ENCODE measurements around the gene SPSB1.

DNA sequence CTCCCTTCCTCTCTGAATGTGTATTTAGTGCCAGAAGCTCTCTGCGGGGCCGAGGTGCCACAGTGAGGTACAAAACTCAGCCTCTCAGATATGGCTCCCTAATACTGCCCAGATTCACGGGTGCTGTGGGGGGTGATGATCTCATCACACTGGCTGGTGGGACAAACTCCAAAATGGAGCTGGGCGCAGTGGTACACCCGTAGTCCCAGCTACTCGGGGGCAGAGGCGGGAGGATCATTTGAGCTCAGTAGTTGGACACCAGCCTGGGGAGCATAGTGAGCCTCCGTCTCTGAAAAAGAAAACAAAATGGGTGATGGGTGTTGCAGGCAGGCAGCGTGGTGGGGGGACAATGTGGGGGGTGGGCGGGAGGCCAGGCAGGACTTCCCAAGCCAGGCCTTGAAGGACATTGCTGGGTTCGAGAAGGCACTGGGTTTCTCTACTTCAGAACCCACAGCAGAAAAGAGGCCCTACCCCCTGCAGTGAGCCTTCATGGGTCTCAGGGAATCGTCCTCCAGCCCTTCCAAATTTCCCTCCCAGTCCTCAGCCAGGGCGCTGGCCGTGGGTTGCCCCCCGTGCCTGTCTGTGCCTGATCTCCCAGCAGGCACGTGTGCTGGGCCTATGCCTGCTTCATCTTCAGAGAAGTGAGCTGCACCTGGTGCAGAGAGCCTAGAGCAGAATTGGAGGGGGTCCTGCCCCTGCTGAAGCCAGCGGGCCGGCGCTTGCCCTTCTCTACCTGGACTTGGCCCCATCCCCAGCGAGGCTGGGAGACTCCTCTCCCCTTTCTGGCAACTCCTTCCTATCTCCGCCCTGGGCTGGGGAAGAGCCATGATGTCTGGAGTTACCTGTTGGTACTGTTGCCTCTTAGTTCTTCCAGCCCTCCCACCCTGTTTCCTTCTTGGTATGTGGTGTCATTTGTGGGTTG is 44.1 kb upstream of the SPSB1 start:
- no peak for TF ChIP-seq CTCF (IDR thresholded peaks at IDR 0.05)
- no peak for TF ChIP-seq POLR2A (IDR thresholded peaks at IDR 0.05)

Data from thyroid gland (tissue), 4 donors.